GM18526 (cell line): ENCODE measurements around the gene WDR48.

Source experiments
- POLR2A ChIP-seq: IDR thresholded peaks from 3 replicates; pipeline ENCODE4 v1.6.1; 2011; ENCODE audit not compliant: insufficient read length; ENCODE audit errors: extremely low read depth

The WDR48 gene

GRCh38 chr3:39124876-39125840, 73.3 kb downstream of the WDR48 start:
- no peak for TF ChIP-seq POLR2A

DNA sequence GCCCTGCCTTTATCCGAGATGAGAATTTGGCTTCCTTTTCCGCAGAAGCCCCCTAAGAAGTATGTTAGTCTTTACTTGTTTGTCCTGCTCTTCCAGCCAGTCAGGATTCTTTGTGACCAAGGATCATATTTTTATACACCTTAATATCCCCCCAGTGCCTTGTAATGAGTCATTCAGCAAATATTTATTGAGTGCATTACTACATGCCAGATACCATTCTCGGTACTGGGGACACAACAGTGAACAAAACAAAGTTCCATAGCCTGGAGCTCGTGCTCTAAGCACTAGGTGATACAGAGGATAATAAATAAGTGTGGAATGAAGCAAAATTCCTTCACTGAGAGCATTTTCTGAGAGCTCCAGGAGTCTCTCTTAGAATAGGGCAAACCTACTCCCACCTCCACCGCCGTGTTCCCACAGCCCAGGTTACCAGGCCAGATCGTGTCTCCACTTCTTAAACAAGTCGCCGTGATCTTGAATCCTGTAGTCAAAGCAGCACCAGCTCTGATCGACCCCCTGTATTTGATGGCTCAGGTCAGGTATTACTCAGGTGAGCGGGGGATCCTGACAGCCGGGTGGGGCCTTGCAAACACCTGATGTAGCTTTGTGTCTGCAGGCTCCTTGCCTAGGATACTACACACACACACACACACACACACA, 74.2 kb downstream of the WDR48 start:
- no peak for TF ChIP-seq POLR2A

DNA sequence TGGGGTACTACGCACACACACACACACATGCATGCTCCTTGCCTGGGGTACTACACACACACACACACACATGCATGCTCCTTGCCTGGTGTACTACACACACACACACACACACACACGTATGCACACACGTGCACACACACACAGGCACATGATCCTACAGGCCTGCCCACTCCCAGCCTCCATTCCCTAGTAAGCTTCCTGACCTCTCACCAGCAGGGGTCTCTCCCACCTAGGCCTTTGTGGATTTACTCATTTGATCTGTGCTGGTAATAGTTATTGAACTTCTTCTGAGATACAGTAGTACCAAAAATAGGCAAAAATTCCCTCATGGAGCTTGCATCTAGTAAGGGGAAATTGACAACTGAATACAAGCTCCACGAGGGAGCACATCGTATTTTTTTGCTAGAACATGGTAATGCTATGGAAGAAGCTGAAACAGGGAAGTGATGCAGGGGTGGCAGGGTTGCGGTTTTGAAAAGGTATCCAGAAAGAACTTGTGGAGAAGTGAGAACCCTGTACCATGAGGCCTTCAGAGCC, 74.8 kb downstream of the WDR48 start:
- no peak for TF ChIP-seq POLR2A

- TF ChIP-seq POLR2A: no peak
Measured at GRCh38 chr3:39127269-39127907, 75.6 kb downstream of the WDR48 start.

DNA sequence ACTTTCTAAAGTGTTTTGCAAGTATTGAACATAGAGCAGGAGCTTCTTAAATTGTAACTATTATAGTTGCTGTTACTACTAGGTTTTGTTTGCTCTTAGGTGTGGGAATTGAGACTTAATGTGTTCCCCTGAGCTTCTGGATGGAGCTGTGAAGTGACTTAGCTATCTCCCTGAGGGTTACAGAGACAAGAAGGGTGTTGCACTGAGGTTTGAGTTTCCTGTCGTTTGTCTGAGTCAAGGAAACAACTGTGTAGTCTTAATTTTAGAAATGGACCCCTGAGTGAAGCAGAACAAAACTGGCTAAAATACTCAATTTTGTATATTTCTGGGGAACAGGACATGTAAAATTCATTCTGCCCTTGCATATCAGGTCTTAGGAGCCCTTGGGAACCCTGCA, 76.1 kb downstream of the WDR48 start:
- no peak for TF ChIP-seq POLR2A

DNA sequence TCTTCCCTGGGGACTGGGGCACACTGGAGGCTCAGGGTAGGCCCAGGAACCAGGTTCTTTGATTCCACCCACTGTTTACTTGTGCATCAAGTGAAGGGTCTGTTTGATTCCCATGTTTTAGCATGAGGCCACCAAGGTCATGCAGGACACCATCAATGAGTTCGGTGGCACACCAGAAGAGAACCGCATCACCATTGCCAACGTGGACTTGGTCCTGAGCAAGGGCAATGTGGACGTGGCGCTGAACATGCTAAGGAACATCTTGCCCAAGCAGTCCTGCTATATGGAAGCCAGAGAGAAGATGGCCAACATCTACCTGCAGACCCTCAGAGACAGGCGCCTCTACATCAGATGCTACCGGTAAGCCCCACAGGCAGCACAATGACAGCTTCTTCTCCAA, 77.1 kb downstream of the WDR48 start:
- TF ChIP-seq POLR2A: no peak

GRCh38 chr3:39130026-39130425, 78.2 kb downstream of the WDR48 start:
- TF ChIP-seq POLR2A: no peak

DNA sequence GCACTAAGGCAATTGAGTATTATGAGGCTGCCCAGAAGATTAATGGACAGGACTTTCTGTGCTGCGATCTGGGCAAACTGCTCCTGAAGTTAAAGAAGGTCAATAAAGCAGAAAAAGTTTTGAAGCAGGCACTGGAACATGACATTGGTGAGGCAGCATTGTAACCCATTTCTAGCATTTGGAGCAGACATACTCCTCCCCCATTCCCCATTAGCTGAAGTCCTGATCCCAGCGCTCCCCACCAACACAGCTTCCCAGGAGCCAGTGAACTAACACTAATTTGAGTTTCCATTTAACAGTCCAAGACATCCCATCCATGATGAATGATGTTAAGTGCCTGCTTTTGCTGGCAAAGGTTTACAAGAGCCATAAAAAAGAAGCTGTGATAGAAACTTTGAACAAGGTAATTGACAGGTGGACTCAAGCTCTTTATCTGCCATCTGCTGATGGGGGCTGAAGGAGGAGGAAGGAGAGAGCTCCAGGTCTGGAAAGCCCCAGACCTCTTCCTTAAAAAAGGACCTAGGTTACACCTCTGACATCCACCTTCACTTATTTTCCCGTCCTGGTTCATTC, 79.0 kb downstream of the WDR48 start:
- no peak for TF ChIP-seq POLR2A

GRCh38 chr3:39132096-39133092, 80.6 kb downstream of the WDR48 start:
- TF ChIP-seq POLR2A: no peak

DNA sequence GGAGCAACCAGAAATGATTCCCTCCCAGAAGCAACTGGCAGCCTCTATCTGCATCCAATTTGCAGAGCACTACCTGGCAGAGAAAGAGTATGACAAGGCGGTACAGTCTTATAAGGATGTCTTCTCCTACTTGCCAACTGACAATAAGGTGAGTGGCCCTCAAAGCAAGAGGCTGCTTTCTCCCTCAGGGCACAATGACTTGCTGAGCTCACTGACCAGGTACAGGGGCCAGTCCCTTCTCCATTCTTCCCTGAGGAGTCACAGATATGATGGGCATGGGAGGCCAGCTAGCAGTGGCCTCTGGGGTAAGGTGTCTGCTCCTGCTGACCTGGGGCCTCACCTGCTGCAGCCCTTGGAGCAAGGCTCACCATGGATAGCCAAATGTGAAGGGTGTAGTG, 81.3 kb downstream of the WDR48 start:
- TF ChIP-seq POLR2A: no peak

GRCh38 chr3:39133822-39134221, 82.0 kb downstream of the WDR48 start:
- no peak for TF ChIP-seq POLR2A

DNA sequence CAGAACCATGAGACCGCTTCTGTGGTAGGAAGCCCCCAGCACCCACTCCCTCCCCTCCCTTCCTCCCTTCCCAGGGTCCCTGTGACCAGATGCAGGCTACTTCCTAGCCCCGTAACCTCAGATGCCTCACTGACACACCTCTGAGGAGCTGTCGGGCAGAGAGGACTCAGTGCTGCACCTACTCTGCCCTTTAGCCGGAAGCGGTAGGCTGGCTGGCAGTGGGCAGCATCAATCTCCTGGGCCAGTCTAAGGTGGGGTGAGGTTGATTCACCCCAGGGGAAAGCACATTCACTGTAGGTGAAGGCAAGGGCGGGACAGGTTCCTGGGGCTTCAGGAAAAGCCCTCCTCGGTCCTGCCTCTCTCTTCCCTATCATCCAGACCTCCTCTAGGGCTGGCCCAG, 82.5 kb downstream of the WDR48 start:
- no peak for TF ChIP-seq POLR2A

DNA sequence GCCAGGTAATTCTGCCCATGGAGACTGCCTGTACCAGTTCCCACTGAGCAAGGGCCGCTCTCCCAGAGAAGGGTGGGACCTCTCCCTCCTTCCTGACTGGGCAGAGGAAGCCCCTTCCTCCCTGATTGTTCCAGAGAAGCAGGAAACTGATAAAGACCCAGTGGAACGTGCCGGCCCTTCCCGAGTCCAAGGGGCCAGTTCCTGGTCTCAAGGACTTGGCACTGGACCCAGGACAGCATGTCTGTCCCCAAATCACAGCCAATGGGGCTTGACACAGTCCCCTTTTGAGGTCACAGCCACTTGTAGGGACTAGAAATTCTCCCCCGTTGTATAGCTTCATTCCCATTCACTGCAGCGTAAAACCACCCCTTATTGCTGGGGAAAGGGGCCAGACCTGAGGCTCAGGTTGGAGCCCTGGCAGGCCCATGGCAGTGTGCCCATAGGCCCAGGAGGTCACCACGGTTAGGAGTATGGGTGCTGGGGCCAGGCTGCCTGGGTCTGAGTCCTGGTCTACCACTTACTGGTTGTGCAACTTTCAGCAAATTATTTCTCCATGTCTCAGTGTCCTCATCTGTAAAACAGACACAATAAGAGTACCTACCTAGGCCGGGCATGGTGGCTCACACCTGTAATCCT, 83.5 kb downstream of the WDR48 start:
- no peak for TF ChIP-seq POLR2A
